ENCODE measurements around the gene NGEF.

Gene NGEF

DNA sequence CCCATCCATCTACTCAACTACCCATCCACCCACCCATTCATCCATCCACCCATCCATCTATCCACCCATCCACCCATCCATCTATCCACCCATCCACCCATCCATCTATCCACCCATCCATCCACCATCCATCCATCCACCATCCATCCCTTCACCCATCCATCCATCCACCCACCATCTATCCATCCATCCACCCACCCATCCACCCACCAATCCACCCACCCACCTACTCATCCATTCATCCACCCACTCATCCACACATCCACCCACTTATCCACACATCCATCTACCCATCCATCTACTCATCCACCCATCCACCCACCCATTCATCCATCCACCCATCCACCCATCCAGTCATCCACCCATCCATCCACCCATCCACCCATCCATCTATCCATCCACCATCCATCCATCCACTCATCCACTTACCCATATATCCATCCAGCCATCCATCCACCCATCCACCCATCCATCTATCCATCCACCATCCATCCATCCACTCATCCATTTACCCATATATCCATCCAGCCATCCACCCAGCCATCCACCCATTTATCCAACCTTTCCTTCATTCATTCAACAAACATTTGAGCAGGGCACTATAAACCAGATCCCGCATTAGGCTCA, 2.1 kb upstream of the NGEF start:
- no peaks in the 10 kb centered on the region for H3K27me3 ChIP-seq (ENCODE audit: low read length)
- H3K9ac ChIP-seq (ENCODE audit: low read length): no peak overlapping the region
- H3K27ac ChIP-seq (ENCODE audit: low read depth, low read length): no peak overlapping the region
- no peaks in the 10 kb centered on the region for H3K36me3 ChIP-seq (ENCODE audit: low read length)
- H3K9me3 ChIP-seq (ENCODE audit: insufficient read depth, low read length): no peaks in the 10 kb centered on the region
- H3F3A ChIP-seq (ENCODE audit: insufficient read depth): no peaks in the 10 kb centered on the region
- no peaks in the 10 kb centered on the region for H3K9me2 ChIP-seq (replicated peaks; ENCODE audit: insufficient read depth, low read length)
- no peaks in the 10 kb centered on the region for H3K79me2 ChIP-seq (ENCODE audit: insufficient read depth, low read length)
- H4K20me1 ChIP-seq (ENCODE audit: low read depth, low read length): no peaks in the 10 kb centered on the region
- no peak overlapping the region for H2AFZ ChIP-seq (ENCODE audit: low read depth, low read length, severe bottlenecking)
- TF ChIP-seq, protein P1, sequence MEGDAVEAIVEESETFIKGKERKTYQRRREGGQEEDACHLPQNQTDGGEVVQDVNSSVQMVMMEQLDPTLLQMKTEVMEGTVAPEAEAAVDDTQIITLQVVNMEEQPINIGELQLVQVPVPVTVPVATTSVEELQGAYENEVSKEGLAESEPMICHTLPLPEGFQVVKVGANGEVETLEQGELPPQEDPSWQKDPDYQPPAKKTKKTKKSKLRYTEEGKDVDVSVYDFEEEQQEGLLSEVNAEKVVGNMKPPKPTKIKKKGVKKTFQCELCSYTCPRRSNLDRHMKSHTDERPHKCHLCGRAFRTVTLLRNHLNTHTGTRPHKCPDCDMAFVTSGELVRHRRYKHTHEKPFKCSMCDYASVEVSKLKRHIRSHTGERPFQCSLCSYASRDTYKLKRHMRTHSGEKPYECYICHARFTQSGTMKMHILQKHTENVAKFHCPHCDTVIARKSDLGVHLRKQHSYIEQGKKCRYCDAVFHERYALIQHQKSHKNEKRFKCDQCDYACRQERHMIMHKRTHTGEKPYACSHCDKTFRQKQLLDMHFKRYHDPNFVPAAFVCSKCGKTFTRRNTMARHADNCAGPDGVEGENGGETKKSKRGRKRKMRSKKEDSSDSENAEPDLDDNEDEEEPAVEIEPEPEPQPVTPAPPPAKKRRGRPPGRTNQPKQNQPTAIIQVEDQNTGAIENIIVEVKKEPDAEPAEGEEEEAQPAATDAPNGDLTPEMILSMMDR (IDR thresholded peaks at IDR 0.05; ENCODE audit: insufficient read depth, low read length, poor library complexity, severe bottlenecking): no peak
- no peak for TF ChIP-seq EZH2phosphoT487 (conservative IDR thresholded peaks at IDR 0.05; ENCODE audit: low read length)
- no peak overlapping the region for H3K4me2 ChIP-seq (ENCODE audit: low read depth, low read length, poor library complexity, severe bottlenecking)
- no peak overlapping the region for H3K4me3 ChIP-seq (ENCODE audit: insufficient read depth, low read length, poor library complexity, severe bottlenecking)

DNA sequence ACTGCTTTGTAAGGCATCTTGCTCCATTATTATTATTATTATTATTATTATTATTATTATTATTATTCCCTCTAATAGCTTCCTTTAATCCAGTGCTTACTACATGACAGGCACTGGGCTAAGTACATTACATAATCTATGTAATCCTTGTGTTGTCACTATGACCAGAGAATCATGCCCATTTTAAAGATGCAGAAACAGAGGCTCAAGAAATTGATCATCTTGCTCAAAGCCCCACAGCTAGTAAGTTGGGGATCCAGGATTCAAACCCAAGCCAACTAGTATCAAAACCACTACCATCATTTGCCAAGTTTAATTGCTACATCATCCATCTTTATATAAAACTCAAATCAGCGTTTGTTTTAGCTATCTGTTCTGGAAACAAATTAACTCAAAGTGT, 594 bp upstream of the NGEF start:
- H3K9me3 ChIP-seq (ENCODE audit: insufficient read depth, low read length): no peaks in the 10 kb centered on the region
- no peak overlapping the region for H2AFZ ChIP-seq (ENCODE audit: low read depth, low read length, severe bottlenecking)
- no peak overlapping the region for H3K9ac ChIP-seq (ENCODE audit: low read length)
- no peaks in the 10 kb centered on the region for H3K9me2 ChIP-seq (replicated peaks; ENCODE audit: insufficient read depth, low read length)
- no peak for TF ChIP-seq EZH2phosphoT487 (conservative IDR thresholded peaks at IDR 0.05; ENCODE audit: low read length)
- TF ChIP-seq, protein P1 (IDR thresholded peaks at IDR 0.05; ENCODE audit: insufficient read depth, low read length, poor library complexity, severe bottlenecking): no peak
- H3F3A ChIP-seq (ENCODE audit: insufficient read depth): no peaks in the 10 kb centered on the region
- no peak overlapping the region for H3K4me3 ChIP-seq (ENCODE audit: insufficient read depth, low read length, poor library complexity, severe bottlenecking)
- H3K79me2 ChIP-seq (ENCODE audit: insufficient read depth, low read length): no peaks in the 10 kb centered on the region
- no peak overlapping the region for H3K27ac ChIP-seq (ENCODE audit: low read depth, low read length)
- H3K4me2 ChIP-seq (ENCODE audit: low read depth, low read length, poor library complexity, severe bottlenecking): no peak overlapping the region
- H3K27me3 ChIP-seq (ENCODE audit: low read length): no peaks in the 10 kb centered on the region
- H3K36me3 ChIP-seq (ENCODE audit: low read length): no peaks in the 10 kb centered on the region
- no peaks in the 10 kb centered on the region for H4K20me1 ChIP-seq (ENCODE audit: low read depth, low read length)

DNA sequence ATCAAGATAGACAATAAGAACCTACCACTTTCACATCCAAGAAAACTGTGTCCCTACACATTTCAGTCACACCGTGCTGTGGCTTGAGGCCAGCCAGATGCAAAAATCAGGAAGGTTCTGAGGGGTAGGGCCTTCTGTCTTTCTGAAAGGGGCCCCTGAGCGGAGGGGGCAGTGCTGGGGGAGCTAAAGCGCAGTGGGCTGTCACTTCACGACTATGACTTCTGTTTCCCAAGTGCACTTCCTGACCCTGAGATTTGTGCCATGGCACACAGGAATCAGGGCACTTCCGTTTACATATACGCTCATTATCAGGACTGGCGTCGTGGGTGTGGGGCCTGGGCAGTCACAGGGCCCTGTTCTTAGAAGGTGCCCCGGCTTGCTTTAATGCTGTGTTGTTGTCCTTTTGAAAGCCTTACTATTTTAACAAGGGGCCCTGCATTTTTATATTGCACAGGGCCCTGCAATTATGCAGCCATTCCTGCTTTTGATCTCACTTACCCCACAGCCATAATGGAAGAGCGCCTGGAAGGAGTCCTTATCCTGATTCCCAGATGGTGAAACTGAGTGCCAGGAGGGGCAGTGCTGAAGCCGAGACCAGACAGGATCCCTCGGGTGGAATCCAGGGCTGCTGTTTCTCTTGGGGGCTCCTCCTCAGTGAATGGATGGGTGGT, 620 bp downstream of the NGEF start:
- H3K4me2 ChIP-seq (ENCODE audit: low read depth, low read length, poor library complexity, severe bottlenecking): no peak overlapping the region
- H3F3A ChIP-seq (ENCODE audit: insufficient read depth): no peaks in the 10 kb centered on the region
- H3K9me2 ChIP-seq (replicated peaks; ENCODE audit: insufficient read depth, low read length): no peaks in the 10 kb centered on the region
- H3K79me2 ChIP-seq (ENCODE audit: insufficient read depth, low read length): no peaks in the 10 kb centered on the region
- H3K4me3 ChIP-seq (ENCODE audit: insufficient read depth, low read length, poor library complexity, severe bottlenecking): no peak overlapping the region
- no peaks in the 10 kb centered on the region for H3K9me3 ChIP-seq (ENCODE audit: insufficient read depth, low read length)
- no peak overlapping the region for H2AFZ ChIP-seq (ENCODE audit: low read depth, low read length, severe bottlenecking)
- no peaks in the 10 kb centered on the region for H4K20me1 ChIP-seq (ENCODE audit: low read depth, low read length)
- no peak overlapping the region for H3K27ac ChIP-seq (ENCODE audit: low read depth, low read length)
- H3K9ac ChIP-seq (ENCODE audit: low read length): no peak overlapping the region
- H3K27me3 ChIP-seq (ENCODE audit: low read length): no peaks in the 10 kb centered on the region
- no peaks in the 10 kb centered on the region for H3K36me3 ChIP-seq (ENCODE audit: low read length)
- TF ChIP-seq EZH2phosphoT487 (conservative IDR thresholded peaks at IDR 0.05; ENCODE audit: low read length): no peak
- TF ChIP-seq, protein P1 (IDR thresholded peaks at IDR 0.05; ENCODE audit: insufficient read depth, low read length, poor library complexity, severe bottlenecking): no peak

Data from SU-DHL-6 (cell line).